Measurements from ENCODE around the gene LHFPL2. TPM values are rescaled to one million over a fixed set of nuclear protein-coding genes. Genes with fewer than 3 reads are reported as not detected.

Gene LHFPL2
- total RNA-seq, 1 donor from 2014 or later: 32.4 TPM

- no peak for FAIRE-seq
- TF ChIP-seq, protein P1, sequence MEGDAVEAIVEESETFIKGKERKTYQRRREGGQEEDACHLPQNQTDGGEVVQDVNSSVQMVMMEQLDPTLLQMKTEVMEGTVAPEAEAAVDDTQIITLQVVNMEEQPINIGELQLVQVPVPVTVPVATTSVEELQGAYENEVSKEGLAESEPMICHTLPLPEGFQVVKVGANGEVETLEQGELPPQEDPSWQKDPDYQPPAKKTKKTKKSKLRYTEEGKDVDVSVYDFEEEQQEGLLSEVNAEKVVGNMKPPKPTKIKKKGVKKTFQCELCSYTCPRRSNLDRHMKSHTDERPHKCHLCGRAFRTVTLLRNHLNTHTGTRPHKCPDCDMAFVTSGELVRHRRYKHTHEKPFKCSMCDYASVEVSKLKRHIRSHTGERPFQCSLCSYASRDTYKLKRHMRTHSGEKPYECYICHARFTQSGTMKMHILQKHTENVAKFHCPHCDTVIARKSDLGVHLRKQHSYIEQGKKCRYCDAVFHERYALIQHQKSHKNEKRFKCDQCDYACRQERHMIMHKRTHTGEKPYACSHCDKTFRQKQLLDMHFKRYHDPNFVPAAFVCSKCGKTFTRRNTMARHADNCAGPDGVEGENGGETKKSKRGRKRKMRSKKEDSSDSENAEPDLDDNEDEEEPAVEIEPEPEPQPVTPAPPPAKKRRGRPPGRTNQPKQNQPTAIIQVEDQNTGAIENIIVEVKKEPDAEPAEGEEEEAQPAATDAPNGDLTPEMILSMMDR (IDR thresholded peaks at IDR 0.05; ENCODE audit: insufficient read depth, low read length, severe bottlenecking): no peak
Measured at GRCh38 chr5:78632467-78632866, 16.1 kb downstream of the LHFPL2 start.

GRCh38 chr5:78631931-78632330 is 16.6 kb downstream of the LHFPL2 start:
- TF ChIP-seq, protein P1 (IDR thresholded peaks at IDR 0.05; ENCODE audit: insufficient read depth, low read length, severe bottlenecking): no peak
- DNase-seq (ENCODE audit: low read depth) (peak; percentile 60), FAIRE-seq (no peak)
- Histone ChIP-seq H3K4me3 (ENCODE audit: low read depth, low read length) (no peak overlapping the region), H3K36me3 (ENCODE audit: control insufficient read depth, insufficient read depth, low read length) (peaks cover 17% of the 10 kb centered on the region), H3K27me3 (ENCODE audit: control insufficient read depth, insufficient read depth, low read length) (no peaks in the 10 kb centered on the region)

More at GRCh38 chr5:78632467-78632866, 16.1 kb downstream of the LHFPL2 start:
- Histone ChIP-seq H3K36me3 (ENCODE audit: control insufficient read depth, insufficient read depth, low read length) (peaks cover 15% of the 10 kb centered on the region), H3K27me3 (ENCODE audit: control insufficient read depth, insufficient read depth, low read length) (no peaks in the 10 kb centered on the region), H3K4me3 (ENCODE audit: low read depth, low read length) (no peak overlapping the region)
- DNase-seq (ENCODE audit: low read depth): no peak

GRCh38 chr5:78630047-78630446 is 18.5 kb downstream of the LHFPL2 start:
- DNase-seq (ENCODE audit: low read depth) (no peak), FAIRE-seq (no peak)
- no peaks in the 10 kb centered on the region for H3K27me3 ChIP-seq (ENCODE audit: control insufficient read depth, insufficient read depth, low read length)
- TF ChIP-seq, protein P1 (IDR thresholded peaks at IDR 0.05; ENCODE audit: insufficient read depth, low read length, severe bottlenecking): no peak
- peaks cover 19% of the 10 kb centered on the region for H3K36me3 ChIP-seq (ENCODE audit: control insufficient read depth, insufficient read depth, low read length)
- no peak overlapping the region for H3K4me3 ChIP-seq (ENCODE audit: low read depth, low read length)

- Histone ChIP-seq H3K4me3 (ENCODE audit: low read depth, low read length) (no peak overlapping the region), H3K27me3 (ENCODE audit: control insufficient read depth, insufficient read depth, low read length) (no peaks in the 10 kb centered on the region), H3K36me3 (ENCODE audit: control insufficient read depth, insufficient read depth, low read length) (peaks cover 19% of the 10 kb centered on the region)
- TF ChIP-seq, protein P1 (IDR thresholded peaks at IDR 0.05; ENCODE audit: insufficient read depth, low read length, severe bottlenecking): no peak
- DNase-seq (ENCODE audit: low read depth) (no peak), FAIRE-seq (no peak)
Measured at GRCh38 chr5:78629624-78630023, 18.9 kb downstream of the LHFPL2 start.

- TF ChIP-seq, protein P1 (IDR thresholded peaks at IDR 0.05; ENCODE audit: insufficient read depth, low read length, severe bottlenecking): no peak
- FAIRE-seq (no peak), DNase-seq (ENCODE audit: low read depth) (no peak)
- Histone ChIP-seq H3K36me3 (ENCODE audit: control insufficient read depth, insufficient read depth, low read length) (peaks cover 17% of the 10 kb centered on the region), H3K27me3 (ENCODE audit: control insufficient read depth, insufficient read depth, low read length) (no peaks in the 10 kb centered on the region), H3K4me3 (ENCODE audit: low read depth, low read length) (no peak overlapping the region)
Measured at GRCh38 chr5:78628270-78628992, 20.1 kb downstream of the LHFPL2 start.

DNA sequence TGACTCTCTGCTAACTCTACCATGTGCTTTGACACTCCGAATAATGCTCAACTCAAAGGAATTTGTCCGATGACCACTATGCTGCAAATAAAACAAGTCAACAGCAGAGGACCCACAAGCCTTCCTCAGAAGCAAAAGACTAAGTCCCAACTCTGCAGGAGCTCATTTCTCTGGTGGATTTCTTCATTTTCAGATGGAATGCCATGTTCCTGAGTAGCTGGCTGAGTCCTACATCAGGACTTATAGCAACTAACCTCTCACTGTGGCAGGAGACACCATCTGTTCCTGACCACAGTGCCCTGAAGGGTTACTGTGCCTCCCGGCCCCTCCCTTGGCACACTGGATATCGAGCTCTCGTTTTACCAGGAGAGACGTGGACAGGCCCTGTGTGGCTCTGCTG is 20.8 kb downstream of the LHFPL2 start:
- peaks cover 17% of the 10 kb centered on the region for H3K36me3 ChIP-seq (ENCODE audit: control insufficient read depth, insufficient read depth, low read length)
- H3K4me3 ChIP-seq (ENCODE audit: low read depth, low read length): no peak overlapping the region
- no peaks in the 10 kb centered on the region for H3K27me3 ChIP-seq (ENCODE audit: control insufficient read depth, insufficient read depth, low read length)
- TF ChIP-seq, protein P1 (IDR thresholded peaks at IDR 0.05; ENCODE audit: insufficient read depth, low read length, severe bottlenecking): no peak
- FAIRE-seq (no peak), DNase-seq (ENCODE audit: low read depth) (no peak)

All from bronchial epithelial cell (primary cell).